ENCODE data around the gene SERF1A.
"Not testable (repeated sequence)": the region's sequence is repeated elsewhere in the genome, so short reads cannot be mapped to it uniquely, and the experiment has no call there.

SERF1A gene

DNA sequence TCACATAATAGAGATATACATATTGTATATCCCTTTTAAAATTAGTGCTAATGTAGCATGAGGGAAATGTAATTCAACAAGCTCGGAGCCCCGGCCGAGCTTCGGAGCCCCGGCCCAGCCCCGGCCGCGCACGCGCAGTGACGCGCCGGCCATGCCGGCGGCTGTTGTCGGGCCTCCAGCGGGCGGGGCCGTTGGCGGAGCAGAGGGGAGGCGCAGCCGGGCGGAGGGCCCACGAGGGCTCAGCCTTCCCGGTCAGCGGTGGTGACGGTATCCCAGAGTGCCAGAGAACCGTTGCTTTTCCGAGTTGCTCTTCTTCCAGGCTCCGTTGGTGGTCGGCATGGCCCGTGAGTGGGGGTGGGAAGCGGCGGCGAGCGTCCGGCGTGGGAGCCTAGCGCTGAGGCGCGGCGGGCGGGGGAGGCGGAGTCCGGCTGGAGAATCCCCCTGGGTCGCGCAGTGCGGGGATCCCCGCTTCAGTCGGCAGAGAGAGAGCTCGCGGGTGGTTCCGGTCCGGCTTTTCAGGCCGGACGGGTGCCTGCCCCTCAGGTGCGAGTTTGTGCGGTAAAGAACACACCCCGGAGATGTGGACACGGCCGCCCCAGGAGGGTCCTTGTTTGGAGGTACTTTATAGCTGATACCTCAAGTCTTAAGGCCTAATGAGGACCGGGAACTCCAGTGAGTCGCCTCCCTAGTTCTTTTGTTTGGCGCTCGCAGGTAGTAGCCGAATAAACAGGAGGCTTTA is at the start of gene SERF1A:
Gene SERF1A (plus strand): TSS at position 137 of the 739 bp plus-strand sequence. CDS start 201 bp downstream, at position 338.
- FAIRE-seq = not testable (repeated sequence)

DNA sequence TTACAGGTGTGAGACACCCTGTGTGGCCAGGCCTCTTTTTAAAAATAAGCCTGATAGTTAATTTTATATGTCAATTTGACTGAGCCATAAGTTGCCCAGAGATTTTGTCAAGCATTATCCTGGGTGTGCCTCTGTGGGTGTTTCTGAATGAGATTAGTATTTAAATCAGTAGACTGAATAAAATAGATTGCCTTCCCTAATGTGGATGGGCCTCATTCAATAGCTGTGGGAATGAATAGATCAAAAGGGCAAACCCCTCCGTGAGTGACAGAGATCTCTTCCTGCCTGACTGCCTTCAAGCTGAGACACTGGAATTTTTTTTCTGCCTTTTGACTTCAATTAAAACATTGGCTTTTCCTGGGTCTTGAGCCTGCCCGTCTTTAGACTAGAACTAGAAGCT is 33.7 kb upstream of the SERF1A start:
- FAIRE-seq = not testable (repeated sequence)

DNA sequence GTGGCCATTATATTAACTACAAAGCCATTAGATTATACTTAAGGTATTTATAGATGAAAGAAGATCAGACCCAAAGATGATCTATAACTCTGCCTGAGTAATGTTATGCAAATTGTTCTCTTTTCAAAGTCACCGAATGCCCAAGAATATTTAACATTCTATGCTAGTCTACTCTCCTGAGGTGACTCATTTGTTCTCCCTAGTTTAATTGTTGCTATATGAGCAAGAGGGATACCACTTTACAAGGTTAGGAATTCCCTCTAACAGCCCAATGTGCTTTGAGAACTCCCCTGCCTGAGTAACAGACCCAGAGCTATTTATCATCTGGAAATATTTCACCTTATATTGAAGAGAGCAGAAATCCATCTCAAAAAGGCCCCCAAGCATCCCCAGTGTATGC is 29.8 kb upstream of the SERF1A start:
- FAIRE-seq = not testable (repeated sequence)

DNA sequence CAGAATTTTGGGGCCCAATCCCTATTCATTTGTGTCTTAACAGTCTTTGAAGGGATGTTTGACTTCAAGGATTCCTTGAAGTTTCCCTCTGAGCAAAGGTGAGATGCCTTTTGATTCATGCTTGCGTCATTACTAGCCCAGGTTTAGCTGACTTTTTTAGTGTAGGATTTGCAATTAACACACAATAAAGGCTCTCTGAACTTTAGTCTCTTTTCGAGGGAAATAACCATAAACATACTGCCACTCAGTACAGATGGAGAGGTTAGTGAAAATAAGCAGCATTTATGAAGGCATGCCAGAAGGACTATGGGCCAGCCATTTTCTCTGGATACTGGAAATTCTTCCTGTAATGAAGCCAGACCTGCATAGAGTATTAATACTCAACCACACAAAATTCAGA is 4.4 kb upstream of the SERF1A start:
- FAIRE-seq = not testable (repeated sequence)

GRCh38 chr5:70901272-70901571 is 753 bp downstream of the SERF1A start:
- FAIRE-seq = not testable (repeated sequence)

- not testable (repeated sequence) for FAIRE-seq
Observed at GRCh38 chr5:70906624-70907023, 6.2 kb downstream of the SERF1A start.

DNA sequence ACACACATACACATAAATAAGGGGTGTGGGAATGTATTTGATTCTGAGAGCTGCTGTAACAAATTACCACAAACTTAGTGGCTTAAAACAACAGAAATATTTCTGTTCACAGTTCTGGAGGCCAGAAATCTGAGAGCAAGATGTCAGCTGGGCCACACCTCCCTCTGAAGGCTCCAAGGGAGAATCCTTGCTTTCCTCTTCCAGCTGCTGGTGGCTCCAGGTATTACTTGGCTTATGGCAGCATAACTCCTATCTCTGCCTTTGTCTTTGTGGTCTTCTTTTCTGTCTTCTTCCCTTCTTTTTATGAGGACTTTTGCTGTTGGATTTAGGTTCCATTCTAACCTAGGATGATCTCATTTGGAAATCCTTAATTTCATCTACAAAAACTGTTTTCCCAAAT is 16.4 kb downstream of the SERF1A start:
- not testable (repeated sequence) for FAIRE-seq

- not testable (repeated sequence) for FAIRE-seq
Observed at GRCh38 chr5:70925211-70925562, 24.7 kb downstream of the SERF1A start.

- FAIRE-seq = not testable (repeated sequence)
Observed at GRCh38 chr5:70931709-70932368, 31.4 kb downstream of the SERF1A start.

GRCh38 chr5:70932560-70932959 is 32.1 kb downstream of the SERF1A start:
- FAIRE-seq = not testable (repeated sequence)

DNA sequence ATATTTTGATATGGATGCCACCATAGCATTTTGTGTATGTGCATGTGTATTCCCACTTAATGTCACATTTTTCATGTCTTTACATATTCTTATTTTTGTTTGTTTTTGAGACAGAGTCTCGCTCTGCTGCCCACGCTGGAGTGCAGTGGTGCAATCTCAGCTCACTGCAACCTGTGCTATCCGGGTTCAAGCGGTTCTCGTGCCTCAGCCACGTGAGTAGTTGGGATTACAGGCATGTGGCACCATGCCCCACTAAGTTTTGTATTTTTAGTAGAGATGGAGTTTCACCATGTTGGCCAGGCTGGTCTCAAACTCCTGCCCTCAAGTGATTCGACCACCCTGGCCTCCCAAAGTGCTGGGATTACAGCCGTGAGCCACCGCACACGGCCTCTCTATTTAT is 52.6 kb downstream of the SERF1A start:
- not testable (repeated sequence) for FAIRE-seq

All from endometrium (tissue), 2 donors.